HG03520 (cell line): ENCODE measurements around the gene FOXS1.

Experiments used
- ATAC-seq: cut with Tn5 transposase; IDR thresholded peaks from one replicate; pipeline ENCODE4 v1.9.1; 2021; ENCODE audit warnings: mild to moderate bottlenecking, moderate library complexity; ENCODE audit not compliant: unreplicated experiment

The FOXS1 gene

DNA sequence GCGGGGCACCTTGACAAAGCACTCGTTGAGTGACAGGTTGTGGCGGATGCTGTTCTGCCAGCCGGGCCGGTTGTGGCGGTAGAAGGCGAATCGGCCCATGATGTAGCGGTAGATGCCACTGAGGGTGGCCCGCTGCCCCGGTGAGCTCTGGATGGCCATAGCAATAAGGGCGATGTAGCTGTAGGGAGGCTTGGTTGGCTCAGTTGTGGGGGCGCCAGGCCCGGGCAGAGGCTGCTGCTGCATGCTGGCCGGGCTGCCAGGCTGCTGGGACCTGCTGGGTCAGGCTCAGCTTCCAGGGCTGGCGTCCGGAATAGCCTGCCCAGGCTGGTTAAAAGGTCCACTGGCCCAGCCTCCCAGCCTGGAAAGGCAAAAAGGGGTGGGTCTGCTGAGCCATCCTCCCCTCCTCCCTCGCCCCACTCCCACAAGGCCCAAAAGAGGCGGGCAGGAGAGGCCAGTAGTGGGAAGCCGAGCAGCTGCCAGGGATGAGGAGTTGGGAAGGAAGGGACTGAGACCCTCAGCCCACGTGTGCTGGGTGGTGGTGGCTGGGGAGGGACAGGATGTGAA is at the start of gene FOXS1:
TSS of gene FOXS1 (minus strand) at position 305 of the 564 bp plus-strand sequence. CDS start at position 243, 62 bp downstream.
- no peak for ATAC-seq

GRCh38 chr20:31890646-31891045 is 45.2 kb upstream of the FOXS1 start:
- ATAC-seq = no peak

GRCh38 chr20:31883829-31884228 is 38.4 kb upstream of the FOXS1 start:
- no peak for ATAC-seq

- no peak for ATAC-seq
These were observed 36.5 kb upstream of the FOXS1 start for GRCh38 chr20:31881945-31882344.

DNA sequence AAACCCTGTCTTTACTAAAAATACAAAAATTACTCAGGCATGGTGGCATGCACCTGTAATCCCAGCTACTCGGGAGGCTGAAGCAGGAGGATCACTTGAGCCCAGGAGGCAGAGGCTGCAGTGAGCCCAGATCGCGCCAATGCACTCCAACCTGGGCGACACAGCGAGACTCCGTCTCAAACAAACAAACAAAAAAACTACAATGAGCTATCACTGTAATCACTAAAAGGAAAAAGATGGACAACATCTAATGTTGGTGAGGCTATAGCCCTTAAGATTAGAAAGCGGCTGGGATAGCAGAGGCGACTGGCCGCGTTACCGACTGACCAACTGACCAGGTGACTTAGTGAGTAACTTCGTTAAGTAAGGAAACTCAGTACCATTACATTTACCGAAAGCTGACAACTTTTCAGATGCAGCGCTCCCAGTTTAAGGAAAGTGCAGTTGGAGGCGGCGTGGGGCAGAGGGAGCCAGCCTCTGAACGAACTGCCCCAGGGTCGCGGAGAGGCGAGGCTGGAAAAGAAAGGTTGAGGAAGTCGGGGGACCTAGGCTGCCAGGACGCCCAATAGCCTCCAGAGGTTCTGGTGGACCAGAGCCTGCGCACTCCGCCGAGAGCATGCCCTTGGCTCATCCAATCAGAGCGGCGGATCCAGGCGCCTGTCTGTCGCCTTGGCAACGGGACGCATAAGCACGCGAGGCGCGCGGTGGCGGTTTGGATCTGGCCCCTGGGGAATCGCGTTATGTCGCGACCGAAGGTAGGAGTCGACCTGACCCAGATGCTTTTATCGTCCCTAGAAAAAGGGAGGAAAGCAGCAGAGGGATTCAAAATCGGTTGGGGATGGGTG is 34.0 kb upstream of the FOXS1 start:
- peak; percentile 93 for ATAC-seq

GRCh38 chr20:31877684-31878083 is 32.3 kb upstream of the FOXS1 start:
- ATAC-seq = no peak

GRCh38 chr20:31875671-31876070 is 30.3 kb upstream of the FOXS1 start:
- ATAC-seq = no peak

DNA sequence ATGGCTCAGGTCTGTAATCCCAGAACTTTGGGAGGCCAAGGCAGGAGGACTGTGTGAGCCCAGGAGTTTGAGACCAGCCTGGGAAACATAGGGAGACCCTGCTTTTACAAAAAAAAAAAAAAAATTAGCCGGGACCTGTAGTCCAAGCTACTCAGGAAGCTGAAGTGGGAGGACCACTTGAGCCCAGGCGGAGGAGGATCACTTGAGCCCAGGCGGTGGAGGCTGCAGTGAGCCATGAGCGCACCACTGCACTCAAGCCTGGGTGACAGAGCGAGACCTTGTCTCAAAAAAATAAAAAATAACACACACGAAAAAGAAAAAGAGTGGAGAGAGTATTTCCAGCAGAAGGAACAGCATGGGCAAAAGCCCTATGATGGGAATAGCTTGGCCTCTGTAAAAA is 27.0 kb upstream of the FOXS1 start:
- no peak for ATAC-seq

- ATAC-seq = no peak
These were observed 26.2 kb upstream of the FOXS1 start for GRCh38 chr20:31871618-31871954.

DNA sequence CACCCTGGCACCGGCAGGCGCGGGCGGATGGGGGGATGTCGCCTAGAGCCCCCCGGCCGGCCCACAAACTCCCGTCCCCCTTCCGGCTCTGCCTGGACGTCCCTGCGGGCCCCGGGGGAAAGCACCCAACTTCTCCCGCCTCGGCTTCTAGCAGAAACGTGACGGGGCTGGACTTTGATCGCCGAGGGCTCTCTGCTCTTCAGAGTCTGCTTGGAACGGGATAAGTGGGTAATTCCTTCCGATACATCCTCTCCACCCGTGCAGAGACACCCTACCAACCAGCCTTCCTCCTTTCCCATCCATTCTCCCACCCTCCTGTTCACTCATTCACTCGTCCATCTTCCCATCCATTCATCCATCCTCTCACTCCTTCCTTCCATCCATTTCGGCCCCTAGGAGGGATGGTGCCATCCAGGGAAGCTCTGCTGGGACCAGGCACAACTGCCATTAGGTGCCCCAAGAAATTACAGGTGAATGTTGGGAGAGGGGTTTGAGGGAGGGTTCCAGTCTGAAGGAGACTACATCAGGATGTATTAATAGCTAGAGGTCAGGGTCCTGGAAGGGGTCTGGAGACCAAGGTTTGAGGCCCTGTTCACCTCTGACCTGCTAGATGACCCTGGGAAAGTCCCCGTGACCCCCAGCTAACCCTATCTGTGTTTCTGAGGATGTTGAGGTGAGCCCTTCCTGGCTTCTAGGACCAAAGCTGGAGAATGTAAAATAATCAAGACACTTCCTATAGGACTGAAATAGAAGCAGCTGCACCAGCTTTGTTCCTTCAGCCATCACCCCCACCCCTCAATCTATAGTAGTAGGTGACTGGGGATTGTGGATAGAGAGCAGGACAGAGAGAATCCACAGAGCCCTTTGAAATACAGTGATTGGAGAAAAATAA is 25.6 kb upstream of the FOXS1 start:
- ATAC-seq = no peak

DNA sequence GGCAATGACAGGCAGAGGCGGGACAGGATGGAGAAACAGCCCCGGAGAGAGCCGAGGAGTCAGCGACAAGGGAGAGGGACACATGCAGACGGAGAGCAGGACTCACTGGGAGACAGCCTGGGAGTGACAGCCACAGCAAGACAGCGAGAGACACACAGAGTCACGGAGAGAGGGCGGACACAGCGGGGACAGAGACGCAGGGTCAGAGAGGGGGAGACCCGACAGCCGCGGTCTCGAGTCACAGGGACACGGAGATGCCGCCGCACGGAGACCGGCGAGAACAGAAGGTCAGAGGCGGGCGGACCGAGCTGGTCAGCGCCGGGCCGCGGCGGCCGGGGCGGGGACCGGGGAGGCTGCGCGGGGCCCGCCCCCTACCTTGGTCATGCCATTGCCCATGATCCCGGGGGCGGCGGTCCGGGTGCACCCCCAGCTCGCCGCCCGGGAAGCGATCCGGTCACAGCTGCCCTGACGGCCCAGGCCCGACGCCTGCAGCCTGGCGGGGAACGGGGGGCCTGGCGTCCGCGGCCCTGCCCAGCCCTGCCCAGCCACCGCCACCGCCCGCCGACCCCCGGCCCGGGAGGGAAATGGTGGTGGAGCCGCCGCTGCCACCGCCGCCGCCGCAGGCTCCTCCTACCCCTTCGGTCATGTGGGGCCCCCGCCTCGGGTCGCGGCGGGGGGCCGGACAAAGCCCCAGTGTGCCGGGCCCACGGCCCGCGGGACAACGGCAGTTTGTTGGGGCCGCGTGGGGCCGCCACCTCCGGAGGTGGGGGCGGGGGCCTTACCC is 24.7 kb upstream of the FOXS1 start, which contains the start of the genes DUSP15 and TTLL9:
TSS of gene DUSP15 (minus strand) at position 586 of the 784 bp plus-strand sequence. CDS start at position 396, 190 bp downstream.
TSS of gene TTLL9 (plus strand) at position 693 of the 784 bp plus-strand sequence. CDS start 493 bp downstream, outside the sequence.
- ATAC-seq = no peak

DNA sequence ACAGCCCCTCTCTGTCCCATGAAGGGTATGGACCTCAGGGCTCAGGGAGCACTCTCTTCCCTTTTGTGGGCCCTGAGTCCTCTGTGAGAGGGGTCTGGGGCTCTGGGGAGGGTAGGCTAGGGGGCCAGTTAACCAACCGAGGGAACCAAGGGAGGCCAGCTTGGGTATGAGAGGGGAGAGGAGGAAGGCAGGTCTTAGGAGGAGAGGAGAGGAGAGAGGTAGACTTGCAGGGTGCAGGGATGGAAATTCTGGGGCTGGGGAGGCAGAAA is 24.2 kb upstream of the FOXS1 start:
- no peak for ATAC-seq

- no peak for ATAC-seq
These were observed 23.7 kb upstream of the FOXS1 start for GRCh38 chr20:31868853-31869672.

GRCh38 chr20:31866221-31866620 is 20.8 kb upstream of the FOXS1 start:
- no peak for ATAC-seq

- no peak for ATAC-seq
These were observed 19.4 kb upstream of the FOXS1 start for GRCh38 chr20:31864521-31865400.

DNA sequence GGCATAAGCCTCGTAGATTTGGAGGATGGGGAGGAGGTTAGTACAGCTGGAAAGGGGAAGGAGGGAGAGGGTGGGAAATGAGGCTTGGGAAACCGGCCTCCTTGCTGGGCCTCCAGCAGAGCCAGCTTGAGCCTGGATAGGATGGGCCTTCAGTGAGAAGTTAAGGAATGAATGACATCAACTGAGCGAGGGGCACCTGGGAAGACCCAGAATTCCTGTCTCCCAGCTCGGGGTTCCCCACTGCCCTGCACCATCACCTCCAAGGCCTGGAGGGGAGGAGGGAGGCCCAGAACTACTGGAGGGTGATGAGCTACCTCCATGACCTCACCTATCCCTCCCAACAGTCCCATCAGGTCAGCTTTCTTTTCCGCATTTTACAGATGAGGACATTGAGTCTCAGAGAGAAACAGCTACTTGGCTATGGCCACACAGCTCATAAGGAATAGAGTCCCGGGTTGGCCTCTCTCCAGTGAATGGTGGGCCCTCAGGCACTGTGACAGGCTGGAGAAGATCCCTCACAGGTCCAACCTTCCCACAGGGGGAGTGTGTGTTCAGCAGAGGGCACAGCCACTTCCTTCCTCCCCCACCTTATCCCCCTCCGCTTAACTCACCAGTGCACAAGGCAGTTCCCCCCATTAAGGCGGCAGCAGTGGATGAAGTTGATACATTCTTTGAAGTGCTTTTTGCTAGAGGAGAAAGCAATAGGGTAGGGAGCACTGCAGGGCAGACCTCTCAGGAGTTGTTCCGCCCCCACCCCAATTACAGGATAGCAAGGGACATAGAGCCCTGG is 18.1 kb upstream of the FOXS1 start:
- no peak for ATAC-seq

GRCh38 chr20:31862506-31862905 is 17.1 kb upstream of the FOXS1 start:
- no peak for ATAC-seq

- ATAC-seq = no peak
These were observed 16.7 kb upstream of the FOXS1 start for GRCh38 chr20:31862157-31862470.
